Ascending aorta (tissue), 2 donors: ENCODE results near the gene MYH6. TPM values are rescaled to one million over a fixed set of nuclear protein-coding genes. Genes with fewer than 3 reads are reported as not detected.
"Not testable (repeated sequence)": the region's sequence is repeated elsewhere in the genome, so short reads cannot be mapped to it uniquely, and the experiment has no call there.

Experiments
- DNase-seq, 2 donors: peaks; one replicate each; pipeline ENCODE4 v3.0.0-alpha.2; 2019; ENCODE audit warnings: low spot score in 2 of 2
- H3K27ac ChIP-seq, 2 donors: fragments of 200-600 bp; sonication (generic); one replicate each; pipeline ENCODE4 v1.5.1; 2016 to 2017; ENCODE audit warnings: mild to moderate bottlenecking in 1 of 2
- H3K27me3 ChIP-seq: fragments of 200-600 bp; sonication (generic); one replicate; pipeline ENCODE4 v1.5.1; 2017
- H3K36me3 ChIP-seq, 2 donors: fragments of 200-600 bp; sonication (generic); one replicate each; pipeline ENCODE4 v1.5.1; 2016
- H3K4me1 ChIP-seq, 2 donors: fragments of 200-600 bp; sonication (generic); one replicate each; pipeline ENCODE4 v1.5.1; 2016 to 2017; ENCODE audit warnings: mild to moderate bottlenecking in 1 of 2
- H3K4me3 ChIP-seq, 2 donors: fragments of 200-600 bp; sonication (generic); one replicate each; pipeline ENCODE4 v1.5.1; 2016 to 2017; ENCODE audit warnings: mild to moderate bottlenecking in 1 of 2
- H3K9me3 ChIP-seq, 2 donors: fragments of 200-600 bp; sonication (generic); one replicate each; pipeline ENCODE4 v1.5.1; 2016
- intact Hi-C: fragments of 100-400 bp; cut with DNase I; formaldehyde crosslinking; loops from one replicate; pipeline ENCODE4 v1.15.1; 2023
- total RNA-seq: library from RNA; depleted of rRNA; stranded (reverse); fragments of >200 nt; gene quantifications from one replicate; pipeline ENCODE4 v1.1.0, GENCODE V29; 2016
- TF ChIP-seq, protein P1 (sequence below), 3 experiments: fragments of 200-600 bp in 2 of 3; fragments of 450-650 bp in 1 of 3; sonication (generic) in 2 of 3; IDR thresholded peaks; one replicate each; pipeline ENCODE4 v1.5.1; 2016 to 2019; ENCODE audit warnings: antibody characterized with exemption in 3 of 3, mild to moderate bottlenecking in 1 of 3, moderate library complexity in 1 of 3

MYH6 gene
- total RNA-seq, 1 donor from 2014 or later: not detected

DNA sequence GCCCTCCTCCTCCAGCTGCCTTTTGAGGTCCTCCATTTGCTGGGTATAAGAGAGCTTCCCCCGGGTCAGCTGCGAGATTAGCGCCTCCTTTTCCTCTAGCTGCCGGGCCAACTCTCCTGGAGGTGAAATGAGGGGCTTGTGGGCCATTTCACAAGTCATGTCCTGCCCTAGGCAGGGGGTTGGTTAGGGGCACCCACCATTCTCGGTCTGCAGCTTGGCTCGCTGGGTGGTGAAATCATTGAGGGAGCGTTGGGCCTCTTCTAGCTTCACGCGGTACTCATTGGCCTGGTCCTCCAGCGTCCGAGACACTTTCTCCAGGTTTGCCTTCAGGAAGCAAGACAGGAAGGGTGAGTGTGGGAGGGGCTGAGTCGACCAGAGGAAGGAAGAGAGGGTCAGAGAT is 18.7 kb downstream of the MYH6 start:
- Histone ChIP-seq H3K4me3 (no peak overlapping the region), H3K36me3 (no peaks in the 10 kb centered on the region)

GRCh38 chr14:23388996-23389395 is 19.1 kb downstream of the MYH6 start:
- intact Hi-C loops: no loop called here
- no peaks in the 10 kb centered on the region for H3K36me3 ChIP-seq

More for the DNA sequence above, 18.7 kb downstream of the MYH6 start:
- TF ChIP-seq, protein P1, sequence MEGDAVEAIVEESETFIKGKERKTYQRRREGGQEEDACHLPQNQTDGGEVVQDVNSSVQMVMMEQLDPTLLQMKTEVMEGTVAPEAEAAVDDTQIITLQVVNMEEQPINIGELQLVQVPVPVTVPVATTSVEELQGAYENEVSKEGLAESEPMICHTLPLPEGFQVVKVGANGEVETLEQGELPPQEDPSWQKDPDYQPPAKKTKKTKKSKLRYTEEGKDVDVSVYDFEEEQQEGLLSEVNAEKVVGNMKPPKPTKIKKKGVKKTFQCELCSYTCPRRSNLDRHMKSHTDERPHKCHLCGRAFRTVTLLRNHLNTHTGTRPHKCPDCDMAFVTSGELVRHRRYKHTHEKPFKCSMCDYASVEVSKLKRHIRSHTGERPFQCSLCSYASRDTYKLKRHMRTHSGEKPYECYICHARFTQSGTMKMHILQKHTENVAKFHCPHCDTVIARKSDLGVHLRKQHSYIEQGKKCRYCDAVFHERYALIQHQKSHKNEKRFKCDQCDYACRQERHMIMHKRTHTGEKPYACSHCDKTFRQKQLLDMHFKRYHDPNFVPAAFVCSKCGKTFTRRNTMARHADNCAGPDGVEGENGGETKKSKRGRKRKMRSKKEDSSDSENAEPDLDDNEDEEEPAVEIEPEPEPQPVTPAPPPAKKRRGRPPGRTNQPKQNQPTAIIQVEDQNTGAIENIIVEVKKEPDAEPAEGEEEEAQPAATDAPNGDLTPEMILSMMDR (IDR thresholded peaks at IDR 0.05): no peak
- Histone ChIP-seq H3K27me3 (no peaks in the 10 kb centered on the region), H3K27ac (no peak overlapping the region), H3K9me3 (no peaks in the 10 kb centered on the region), H3K4me1 (no peaks in the 10 kb centered on the region)
- intact Hi-C loops: no loop called here
- no peak for DNase-seq

DNA sequence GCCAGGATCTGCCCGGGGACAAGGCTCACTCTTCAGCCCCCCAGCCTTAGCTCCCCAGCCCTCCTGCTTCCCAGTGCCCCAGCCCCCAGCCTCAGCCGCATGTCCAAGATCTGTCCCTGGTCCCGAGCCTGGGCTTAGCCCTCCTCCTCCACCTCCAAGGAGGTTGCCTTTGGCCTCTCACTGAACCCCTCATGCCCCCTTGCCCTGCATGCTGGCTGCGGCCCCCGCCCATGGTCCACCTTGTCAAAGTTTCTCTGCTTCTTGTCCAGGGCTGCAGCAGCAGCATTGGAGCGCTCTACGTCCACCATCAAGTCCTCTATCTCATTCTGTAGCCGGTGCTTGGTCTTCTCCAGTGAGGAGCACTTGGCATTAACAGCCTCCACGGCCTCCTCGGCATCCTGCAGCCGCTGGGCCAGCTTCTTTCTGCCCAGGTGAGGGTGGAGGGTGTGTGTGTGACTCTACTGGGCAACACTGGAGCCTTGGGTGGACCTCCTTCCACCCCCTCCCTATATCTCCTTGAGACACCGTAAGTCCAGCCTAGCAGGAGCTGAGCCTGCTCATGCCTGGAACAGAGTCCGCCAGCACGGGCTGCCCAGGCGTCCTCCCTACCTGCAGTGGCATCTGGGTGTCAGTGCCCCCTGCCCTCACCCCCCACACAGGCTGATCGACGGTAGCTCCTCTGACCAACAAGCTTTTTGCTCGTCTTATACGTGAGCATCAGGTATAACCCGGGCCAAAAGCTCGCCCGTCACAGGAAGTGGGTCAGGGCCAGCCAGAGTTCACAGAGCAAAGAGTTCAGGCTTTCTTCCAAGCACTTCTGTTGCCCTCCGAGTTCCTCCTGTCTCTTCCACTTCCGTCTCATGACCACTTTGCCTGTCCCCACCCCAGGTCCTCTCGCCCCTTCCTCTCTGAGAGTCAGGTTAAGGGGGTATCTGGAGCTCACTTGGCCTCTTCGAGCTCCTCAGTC is 19.9 kb downstream of the MYH6 start:
- Histone ChIP-seq H3K27ac (no peak overlapping the region), H3K4me3 (no peak overlapping the region), H3K27me3 (no peaks in the 10 kb centered on the region), H3K36me3 (no peaks in the 10 kb centered on the region), H3K9me3 (no peaks in the 10 kb centered on the region), H3K4me1 (no peaks in the 10 kb centered on the region)
- intact Hi-C loops: no loop called here
- TF ChIP-seq, protein P1 (IDR thresholded peaks at IDR 0.05): no peak
- DNase-seq: no peak

More at GRCh38 chr14:23388996-23389395, 19.1 kb downstream of the MYH6 start:
- Histone ChIP-seq H3K27me3 (no peaks in the 10 kb centered on the region), H3K27ac (no peak overlapping the region), H3K4me3 (no peak overlapping the region), H3K4me1 (no peaks in the 10 kb centered on the region), H3K9me3 (no peaks in the 10 kb centered on the region)
- TF ChIP-seq, protein P1 (IDR thresholded peaks at IDR 0.05): no peak
- no peak for DNase-seq

DNA sequence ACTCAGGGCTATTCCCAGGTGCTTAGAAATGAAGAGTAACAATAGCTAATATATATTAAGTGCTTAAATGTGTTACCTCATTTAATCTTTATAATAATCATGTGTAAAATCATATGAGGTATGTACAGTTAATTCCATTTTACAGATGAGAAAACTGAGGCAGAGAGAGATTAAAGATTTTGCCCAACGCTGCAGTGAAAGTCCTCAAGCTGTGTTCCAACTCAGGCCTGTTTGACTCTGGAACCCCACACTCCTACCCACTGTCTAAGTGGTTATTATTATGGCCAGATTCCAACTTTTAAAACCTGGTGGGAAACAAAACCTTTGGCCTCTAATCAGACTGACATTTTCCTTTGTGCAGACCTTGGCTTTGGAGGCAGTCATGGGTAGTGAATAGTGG is 21.1 kb downstream of the MYH6 start:
- H3K4me3 ChIP-seq: no peak overlapping the region

DNA sequence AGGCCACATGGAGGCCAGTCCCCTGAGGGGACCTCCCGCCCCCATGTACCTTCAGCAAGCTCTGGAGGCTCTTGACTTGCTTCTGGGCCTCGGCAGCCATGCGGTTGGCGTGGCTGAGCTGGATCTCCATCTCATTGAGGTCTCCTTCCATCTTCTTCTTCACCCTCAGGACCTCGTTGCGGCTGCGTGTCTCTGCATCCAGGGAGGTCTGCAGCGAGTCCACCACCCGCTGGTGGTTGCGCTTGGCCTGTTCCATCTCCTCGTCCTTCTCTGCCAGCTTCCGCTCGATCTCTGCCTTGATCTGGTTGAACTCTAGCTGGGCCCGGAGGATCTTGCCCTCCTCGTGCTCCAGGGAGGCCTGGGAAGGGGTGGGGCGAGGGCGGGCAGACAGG is 21.8 kb downstream of the MYH6 start:
- intact Hi-C loops, H3K27me3 ChIP-seq, H3K36me3 ChIP-seq: not testable (repeated sequence)

More for the DNA sequence above, 21.1 kb downstream of the MYH6 start:
- Histone ChIP-seq H3K4me1 (no peaks in the 10 kb centered on the region), H3K9me3 (no peaks in the 10 kb centered on the region), H3K27ac (no peak overlapping the region), H3K36me3 (no peaks in the 10 kb centered on the region), H3K27me3 (no peaks in the 10 kb centered on the region)
- TF ChIP-seq, protein P1 (IDR thresholded peaks at IDR 0.05): no peak
- no peak for DNase-seq
- intact Hi-C loops: no loop called here

GRCh38 chr14:23385642-23386265 is 22.3 kb downstream of the MYH6 start:
- no peak for DNase-seq

More for the DNA sequence above, 21.8 kb downstream of the MYH6 start:
- DNase-seq, H3K9me3 ChIP-seq, H3K27ac ChIP-seq, H3K4me1 ChIP-seq, H3K4me3 ChIP-seq: not testable (repeated sequence)

More at GRCh38 chr14:23385642-23386265, 22.3 kb downstream of the MYH6 start:
- Histone ChIP-seq H3K4me3 (no peak overlapping the region), H3K27ac (no peak overlapping the region), H3K4me1 (no peaks in the 10 kb centered on the region), H3K9me3 (no peaks in the 10 kb centered on the region), H3K36me3 (no peaks in the 10 kb centered on the region), H3K27me3 (no peaks in the 10 kb centered on the region)
- TF ChIP-seq, protein P1 (IDR thresholded peaks at IDR 0.05): no peak
- intact Hi-C loops: no loop called here
